Lower leg skin (tissue), 4 donors: Measurements from ENCODE around the gene EFL1. TPM values are rescaled to one million over a fixed set of nuclear protein-coding genes. Genes with fewer than 3 reads are reported as not detected.
A peak's percentile ranks its signal among the peaks of the same experiment; 100 is the strongest.

ENCODE experiments used
- DNase-seq, 2 donors: peaks; one replicate each; pipeline ENCODE4 v3.0.0-alpha.2; 2019; ENCODE audit warnings: low spot score in 2 of 2
- H3K4me3 ChIP-seq: fragments of 200-600 bp; sonication (generic); 2 replicates; pipeline ENCODE4 v1.5.1; 2017; ENCODE audit warnings: mild to moderate bottlenecking, low read depth; ENCODE audit not compliant: poor library complexity, severe bottlenecking
- CTCF ChIP-seq, 3 donors: fragments of 450-650 bp; IDR thresholded peaks; one replicate each; pipeline ENCODE4 v1.5.1; 2016; ENCODE audit warnings: antibody characterized with exemption in 3 of 3, mild to moderate bottlenecking in 3 of 3, moderate library complexity in 2 of 3
- POLR2A ChIP-seq, 2 donors: fragments of 450-650 bp; IDR thresholded peaks; one replicate each; pipeline ENCODE4 v1.6.1; 2016 to 2017; ENCODE audit warnings: antibody characterized with exemption in 2 of 2, mild to moderate bottlenecking in 1 of 2, moderate library complexity in 1 of 2
- WGBS, 2 donors: methylation state at CpG; one replicate each; pipeline ENCODE4 v1.1.5; 2018; 5-methylcytosine and 5-hydroxymethylcytosine counted together
- intact Hi-C: fragments of 100-400 bp; cut with DNase I; formaldehyde crosslinking; loops from one replicate; pipeline ENCODE4 v1.15.0; 2023; ENCODE audit warnings: low total_unique reads
- total RNA-seq, 4 donors: library from RNA; depleted of rRNA; stranded (reverse); fragments of >200 nt; gene quantifications; one replicate each; pipeline ENCODE4 v1.1.0, GENCODE V29; 2016

EFL1 gene
- total RNA-seq, 4 donors from 2014 or later: 17.8 to 20.7 (median 19.5) TPM

GRCh38 chr15:82150645-82151044 is 111.9 kb downstream of the EFL1 start:
- TF ChIP-seq CTCF (IDR thresholded peaks at IDR 0.05) (no peak), POLR2A (IDR thresholded peaks at IDR 0.05) (no peak)
- whole genome bisulfite sequencing, 2 donors: 88 to 96% methylated on average over 1 of the region's 1 CpG
- intact Hi-C loops: no loop called here

GRCh38 chr15:82146990-82147461 is 115.5 kb downstream of the EFL1 start:
- intact Hi-C loops: no loop called here
- TF ChIP-seq CTCF (IDR thresholded peaks at IDR 0.05) (no peak), POLR2A (IDR thresholded peaks at IDR 0.05) (no peak)
- DNase-seq: peak in 1 of 2 donors; percentile 48
- no peak overlapping the region for H3K4me3 ChIP-seq
- WGBS, 2 donors: 81 to 83% methylated on average over 8 of the region's 8 CpGs

More at GRCh38 chr15:82150645-82151044, 111.9 kb downstream of the EFL1 start:
- no peak overlapping the region for H3K4me3 ChIP-seq
- DNase-seq: no peak

- TF ChIP-seq POLR2A (IDR thresholded peaks at IDR 0.05) (no peak), CTCF (IDR thresholded peaks at IDR 0.05) (no peak)
- 91 to 95% methylated on average over 3 of the region's 3 CpGs for WGBS, 2 donors
- no peak overlapping the region for H3K4me3 ChIP-seq
- intact Hi-C loops: no loop called here
- no peak for DNase-seq
Measured at GRCh38 chr15:82146576-82146975, 116.0 kb downstream of the EFL1 start.

- no peak for TF ChIP-seq POLR2A (IDR thresholded peaks at IDR 0.05)
- intact Hi-C loops: no loop called here
- no peak for DNase-seq
- 89 to 92% methylated on average over 9 of the region's 9 CpGs for WGBS, 2 donors
- no peak overlapping the region for H3K4me3 ChIP-seq
Measured at GRCh38 chr15:82143390-82144385, 118.8 kb downstream of the EFL1 start.

GRCh38 chr15:82140886-82141285 is 121.6 kb downstream of the EFL1 start:
- intact Hi-C loops: no loop called here
- TF ChIP-seq CTCF (IDR thresholded peaks at IDR 0.05) (no peak), POLR2A (IDR thresholded peaks at IDR 0.05) (no peak)
- no peak overlapping the region for H3K4me3 ChIP-seq
- no peak for DNase-seq
- WGBS, 2 donors: 25 to 34% methylated on average over 2 of the region's 2 CpGs

GRCh38 chr15:82139823-82140268 is 122.7 kb downstream of the EFL1 start:
- no peak overlapping the region for H3K4me3 ChIP-seq
- intact Hi-C loops: no loop called here
- whole genome bisulfite sequencing, 2 donors: 3 to 4% methylated on average over 5 of the region's 5 CpGs
- no peak for DNase-seq
- TF ChIP-seq POLR2A (IDR thresholded peaks at IDR 0.05): no peak
- no peak for TF ChIP-seq CTCF (IDR thresholded peaks at IDR 0.05)
